Hematopoietic multipotent progenitor cell treated with erythropoietin and hydrocortisone succinate and interleukin-3 and kit ligand, for 4 days (in vitro differentiated cells): Measurements from ENCODE around the gene PGM5.

ENCODE experiments used
- DNase-seq: peaks from one replicate; pipeline ENCODE4 v3.0.0-alpha.2; 2015

Gene PGM5

DNA sequence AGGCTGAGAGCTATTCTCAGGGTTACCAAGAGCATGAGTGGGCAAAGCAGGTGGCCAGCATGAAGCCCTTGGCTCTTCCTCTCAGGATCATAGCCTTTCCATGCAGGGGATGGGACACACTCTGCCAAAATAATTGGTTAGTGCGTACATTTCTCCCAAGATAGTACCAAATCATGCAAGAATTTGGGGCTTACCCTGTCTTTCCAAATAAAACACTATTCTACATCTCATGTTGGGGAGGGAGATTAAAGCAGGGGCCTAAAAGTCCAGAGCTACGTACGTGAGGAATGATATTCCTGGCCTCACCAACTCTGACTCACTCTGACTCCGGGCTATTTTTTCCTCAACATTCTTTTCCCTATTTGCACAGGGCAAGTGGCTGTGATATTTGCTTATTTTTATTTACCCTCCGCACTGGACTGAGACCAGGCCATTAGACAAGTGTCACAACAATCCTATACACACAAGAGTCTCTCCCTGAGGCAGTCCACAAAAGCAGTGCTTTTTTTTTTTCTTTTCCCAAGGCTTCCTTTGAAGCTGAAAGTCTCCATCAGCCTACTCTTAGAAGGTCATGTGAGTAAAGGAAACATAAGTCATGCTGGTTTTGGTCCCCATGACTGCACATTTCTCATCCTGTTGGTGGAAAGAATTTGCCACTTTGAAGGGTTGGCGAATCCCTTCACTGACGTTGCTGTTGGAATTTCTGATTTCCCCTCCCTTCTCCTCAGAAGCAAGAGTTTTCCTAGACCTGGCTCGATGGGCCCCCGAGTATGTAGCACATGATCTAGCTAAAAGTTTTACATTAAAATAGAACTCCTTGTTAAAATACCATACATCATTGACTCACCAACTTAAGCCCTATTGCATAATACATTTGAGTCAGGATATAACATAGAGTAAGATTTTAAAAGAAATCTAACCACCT, 144.3 kb downstream of the PGM5 start:
- no peak for DNase-seq

DNA sequence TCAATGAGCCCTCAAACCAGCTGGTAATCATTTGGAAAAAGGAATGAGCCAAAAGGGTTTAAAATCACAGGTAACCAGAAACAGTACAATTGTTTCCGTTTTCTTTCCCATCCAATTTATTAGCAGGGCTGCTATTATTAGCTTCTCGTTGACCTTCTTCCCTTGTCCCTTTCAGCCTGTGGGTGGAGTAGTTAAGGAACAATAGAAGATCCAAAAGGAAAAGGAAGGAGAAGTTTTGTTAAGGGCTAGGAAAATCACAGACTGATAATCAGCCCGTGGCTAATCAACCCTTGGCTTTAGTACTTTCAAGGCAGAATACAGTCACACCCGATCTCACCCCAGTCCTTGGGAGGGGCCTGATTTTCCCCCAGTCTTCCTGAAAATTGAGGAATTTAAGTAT, 145.9 kb downstream of the PGM5 start:
- no peak for DNase-seq

GRCh38 chr9:68505681-68506409, 149.4 kb downstream of the PGM5 start:
- DNase-seq, result peak; percentile 71

DNA sequence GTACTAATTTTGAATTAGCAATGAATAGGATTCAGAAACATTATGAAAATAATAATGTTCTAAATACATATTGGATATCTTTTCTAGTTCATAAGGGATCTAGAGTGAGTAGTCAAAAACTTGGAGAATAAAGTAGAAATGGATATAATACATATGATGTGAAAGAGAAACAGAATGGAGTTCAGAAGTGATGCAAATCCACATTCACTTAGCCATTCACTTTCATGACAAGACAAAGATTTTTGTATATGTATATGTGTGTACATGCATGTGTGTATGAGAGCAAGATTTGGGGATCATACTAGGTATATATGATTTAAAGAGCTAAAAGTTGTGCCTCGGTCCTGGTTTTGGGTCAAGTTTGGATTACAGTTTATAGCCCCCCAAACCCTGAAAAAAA, 150.1 kb downstream of the PGM5 start:
- no peak for DNase-seq

DNA sequence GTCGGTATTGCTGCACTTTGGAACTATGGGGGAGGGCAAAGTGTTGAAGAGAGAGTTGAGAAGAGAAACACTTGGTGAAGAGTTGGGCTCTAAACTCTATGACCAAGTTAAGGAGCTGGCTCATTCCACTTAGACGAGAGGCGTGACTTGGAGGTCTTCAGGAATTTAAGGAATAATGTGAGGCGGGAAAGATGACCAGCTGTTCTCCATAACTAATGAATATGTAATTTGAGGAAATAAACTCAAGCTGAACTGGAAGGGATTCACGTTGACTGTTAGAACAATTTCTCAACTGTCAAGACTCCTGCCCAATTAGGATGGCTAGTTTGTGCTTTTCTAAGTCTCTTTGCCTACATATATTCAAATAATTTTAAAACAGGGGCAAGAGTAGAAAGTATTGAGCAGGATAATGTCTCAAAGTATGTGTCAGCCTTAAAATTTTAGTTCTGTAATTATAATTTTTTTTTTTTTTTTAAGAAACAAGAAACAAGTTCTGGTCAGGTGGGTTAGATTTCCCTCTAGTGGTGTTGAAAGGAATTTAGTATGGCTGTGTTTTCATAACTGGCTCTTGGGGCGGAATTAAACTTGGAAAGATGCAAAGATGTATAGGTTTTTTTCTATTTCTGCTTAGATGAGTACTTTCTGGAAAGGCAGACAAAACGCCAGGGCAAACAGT, 150.9 kb downstream of the PGM5 start:
- DNase-seq, result peak; percentile 69

DNA sequence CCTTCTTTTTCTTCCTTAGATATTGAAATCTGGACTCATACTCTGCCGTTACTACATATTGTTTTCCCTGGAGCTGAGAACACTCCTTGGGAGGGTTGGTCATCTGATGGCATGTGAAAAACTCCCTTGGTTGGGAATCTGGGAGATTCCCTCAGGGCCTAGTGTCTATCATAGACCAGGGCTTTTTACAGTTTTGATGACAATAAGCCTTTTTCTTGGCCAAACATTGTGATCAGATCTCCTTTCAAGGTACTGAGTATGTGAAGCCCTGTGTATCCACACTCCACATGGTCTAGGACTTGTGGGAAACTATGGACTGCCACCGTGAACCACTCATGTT, 151.4 kb downstream of the PGM5 start:
- no peak for DNase-seq

GRCh38 chr9:68508547-68508946, 152.1 kb downstream of the PGM5 start:
- DNase-seq, result no peak

- no peak for DNase-seq
Observed at GRCh38 chr9:68509689-68510088, 153.3 kb downstream of the PGM5 start.

DNA sequence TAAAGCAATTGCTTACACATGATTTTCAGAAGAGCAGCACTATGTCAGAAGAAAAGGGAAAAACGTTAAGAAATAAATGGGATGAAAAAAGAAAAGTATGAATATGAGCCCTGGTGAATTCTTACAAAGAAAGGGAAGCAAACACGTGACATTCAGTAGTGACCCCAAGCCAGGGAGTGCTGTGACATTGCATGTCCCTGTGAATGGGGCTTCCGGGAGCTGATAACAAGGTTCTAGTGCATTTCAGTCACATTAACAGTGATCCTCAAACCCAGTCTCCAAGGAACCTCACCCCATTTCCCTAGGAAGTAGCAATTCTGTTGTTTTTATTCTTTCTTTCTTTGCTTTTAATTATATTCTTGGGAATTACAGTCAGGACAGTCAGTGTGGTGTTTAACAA, 157.0 kb downstream of the PGM5 start:
- no peak for DNase-seq

DNA sequence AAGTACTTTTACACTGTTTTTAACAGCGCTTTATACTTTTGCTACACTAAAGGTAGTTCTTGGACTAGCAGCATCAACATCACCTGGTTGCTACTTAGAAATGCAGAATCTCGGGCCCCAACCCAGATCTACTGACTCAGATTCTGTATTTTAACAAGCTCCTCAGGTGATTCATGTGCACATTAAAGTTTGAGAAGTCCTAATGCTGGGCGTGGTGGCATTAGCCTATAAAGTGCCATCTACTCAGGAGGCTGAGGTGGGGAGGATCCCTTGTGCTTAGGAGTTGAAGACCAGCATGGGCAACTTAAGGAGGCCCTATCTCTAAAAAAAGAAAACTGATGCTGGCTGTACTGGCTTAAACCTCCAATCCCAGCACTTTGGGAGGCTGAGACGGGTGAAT, 157.6 kb downstream of the PGM5 start:
- no peak for DNase-seq

DNA sequence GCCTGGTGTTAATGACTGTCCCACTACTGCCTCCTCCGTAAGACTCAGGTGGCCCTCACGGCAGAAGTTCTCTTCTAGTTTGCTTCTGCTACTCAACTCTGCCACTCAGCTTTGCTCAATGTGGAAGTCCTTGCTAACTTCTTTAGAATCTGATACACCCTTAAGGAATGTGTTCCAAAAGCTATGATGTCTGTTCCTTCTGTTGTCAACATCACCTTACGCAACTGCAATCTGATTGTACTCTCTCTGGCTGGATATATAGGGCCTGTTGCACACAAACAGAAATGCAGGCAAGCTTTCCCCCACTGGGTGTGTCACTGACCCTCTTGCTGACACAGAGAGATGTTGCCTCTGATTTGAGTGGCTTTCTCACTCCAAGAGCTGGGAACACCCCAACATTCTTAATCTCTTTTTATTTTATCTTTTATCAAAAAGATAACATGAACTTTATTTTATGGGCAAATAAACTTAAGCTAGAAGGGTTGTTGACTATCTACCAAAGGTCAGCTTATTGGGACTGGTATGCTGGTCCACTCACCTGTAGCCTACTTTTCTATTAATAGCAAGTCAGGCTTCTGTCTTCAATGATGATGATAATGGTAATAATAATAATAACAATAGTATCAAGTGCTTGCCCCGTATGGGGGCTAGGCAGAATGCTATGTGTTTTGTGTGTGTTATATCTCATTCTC, 159.1 kb downstream of the PGM5 start:
- peak; percentile 21 for DNase-seq

DNA sequence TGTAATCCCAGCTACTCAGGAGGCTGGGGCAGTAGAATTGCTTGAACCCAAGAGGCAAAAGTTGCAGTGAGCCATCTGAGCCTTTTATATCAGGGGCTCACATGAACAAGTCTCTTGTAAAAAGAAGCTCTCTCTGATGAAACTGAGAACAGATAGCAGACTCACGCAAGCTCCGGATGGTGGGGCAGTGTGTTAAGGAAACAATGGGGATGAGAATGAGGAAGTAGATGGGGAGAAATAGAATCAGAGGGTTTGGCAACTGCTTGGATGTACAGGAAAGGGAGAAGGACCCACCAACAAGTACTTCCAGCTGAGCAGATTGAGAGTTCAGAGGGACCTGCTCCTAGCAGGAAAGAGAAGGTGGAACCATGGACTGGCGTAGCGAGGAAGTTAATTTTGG, 165.7 kb downstream of the PGM5 start:
- peak; percentile 80 for DNase-seq

- DNase-seq, result no peak
Observed at GRCh38 chr9:68522954-68523353, 166.5 kb downstream of the PGM5 start.

DNA sequence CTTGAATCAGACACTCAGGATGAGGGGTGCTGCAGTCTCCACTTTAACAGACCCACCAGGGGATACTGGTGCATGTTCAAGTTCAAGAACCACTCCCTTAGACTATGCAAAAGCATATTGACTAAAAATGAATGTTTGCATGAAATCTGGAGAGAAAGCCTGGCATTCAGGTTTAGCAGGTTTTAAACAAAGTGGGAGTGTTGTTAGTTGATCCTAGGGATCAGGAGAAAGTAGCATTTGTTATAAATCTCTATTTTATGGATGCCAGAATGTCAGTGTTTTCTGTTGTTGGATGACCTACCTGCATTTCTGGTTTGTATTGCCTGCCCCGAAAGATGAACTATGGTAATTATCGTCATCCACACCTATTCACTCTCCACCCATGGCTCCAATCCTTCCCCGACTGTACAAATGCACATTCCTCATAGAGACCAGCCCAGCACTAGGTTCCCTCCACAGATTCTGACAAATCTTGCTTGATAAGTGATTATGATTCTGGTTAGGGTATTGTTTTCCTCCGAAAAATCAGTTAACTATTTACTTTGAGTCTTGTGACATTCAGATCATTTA, 167.0 kb downstream of the PGM5 start:
- no peak for DNase-seq

- no peak for DNase-seq
Observed at GRCh38 chr9:68530618-68531017, 174.2 kb downstream of the PGM5 start.

- no peak for DNase-seq
Observed at GRCh38 chr9:68532131-68532530, 175.7 kb downstream of the PGM5 start.

- DNase-seq, result no peak
Observed at GRCh38 chr9:68533678-68534077, 177.3 kb downstream of the PGM5 start.

- no peak for DNase-seq
Observed at GRCh38 chr9:68536876-68537615, 180.6 kb downstream of the PGM5 start.

GRCh38 chr9:68537616-68537880, 181.1 kb downstream of the PGM5 start:
- DNase-seq, result no peak

DNA sequence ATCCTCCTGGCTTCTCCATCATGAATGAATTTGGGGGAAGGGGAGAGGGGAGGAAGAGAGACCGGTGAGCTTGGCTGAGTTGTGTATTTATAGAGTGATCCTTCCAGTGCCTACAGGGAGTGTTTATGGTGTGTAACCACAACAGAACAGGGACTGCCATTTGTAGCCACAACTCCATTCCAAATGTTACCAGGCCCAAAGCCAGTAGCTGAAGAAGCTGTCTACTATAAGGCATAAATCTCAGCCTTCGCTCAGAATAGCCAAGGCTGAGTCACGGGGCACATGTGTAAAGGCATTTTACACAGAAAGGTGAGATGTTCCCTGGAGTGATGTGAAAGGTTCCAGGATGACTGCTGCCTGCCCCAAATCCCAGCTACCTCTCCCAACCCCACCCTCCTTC, 181.8 kb downstream of the PGM5 start:
- no peak for DNase-seq

- DNase-seq, result peak; percentile 6
Observed at GRCh38 chr9:68540712-68541535, 184.5 kb downstream of the PGM5 start, which contains the start of gene TMEM252. TMEM252 (minus strand) TSS chr9:68540883; CDS start chr9:68540814, 69 bp downstream.
